Stromal cell of bone marrow (primary cell): ENCODE measurements around the gene SMC1B.
A peak's percentile ranks its signal among the peaks of the same experiment; 100 is the strongest.
"Not testable (repeated sequence)": the region's sequence is repeated elsewhere in the genome, so short reads cannot be mapped to it uniquely, and the experiment has no call there.

Experiments
- DNase-seq: peaks from one replicate; pipeline ENCODE4 v3.0.0-alpha.2; 2012; ENCODE audit warnings: low read depth

SMC1B gene

DNA sequence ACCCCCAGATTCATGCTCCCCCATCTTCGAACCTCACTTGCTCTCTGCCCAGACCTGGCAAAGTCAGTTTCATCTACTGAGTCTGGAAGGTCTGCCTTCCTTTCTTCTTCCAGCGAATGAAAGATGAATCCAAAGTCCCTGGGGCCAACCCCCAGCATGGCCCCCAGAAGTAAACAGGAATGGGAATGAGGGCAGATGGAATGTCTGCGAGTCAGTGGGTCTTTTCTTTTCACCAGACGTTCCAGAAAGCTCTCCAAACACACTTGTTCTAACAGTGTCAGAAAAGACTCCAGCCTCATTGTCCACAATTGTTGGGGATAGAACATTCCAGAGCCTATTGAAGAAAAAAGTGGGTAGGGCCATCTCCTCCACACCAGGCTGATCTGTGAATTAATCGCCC, 28.7 kb upstream of the SMC1B start:
- DNase-seq: no peak

DNA sequence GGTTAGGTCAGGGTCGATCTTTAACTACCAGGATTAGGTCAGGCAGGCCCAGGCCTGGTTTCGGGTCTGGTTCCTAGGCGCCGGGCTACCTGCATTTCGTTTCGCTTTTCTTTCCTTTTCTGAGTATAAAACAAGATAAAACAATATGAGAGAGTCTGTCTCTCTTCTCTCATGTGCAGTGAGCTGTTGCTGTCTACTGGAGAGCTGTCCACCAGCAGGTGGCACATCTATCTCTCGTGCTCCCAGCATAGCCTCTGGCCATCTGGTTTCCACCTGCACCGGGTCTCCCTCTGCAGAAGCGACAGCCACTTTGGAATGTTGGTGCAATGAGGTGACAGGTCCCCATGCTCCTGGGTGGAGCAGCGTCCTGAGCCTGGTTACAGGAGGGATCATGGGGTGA, 27.7 kb upstream of the SMC1B start:
- DNase-seq: peak; percentile 49

DNA sequence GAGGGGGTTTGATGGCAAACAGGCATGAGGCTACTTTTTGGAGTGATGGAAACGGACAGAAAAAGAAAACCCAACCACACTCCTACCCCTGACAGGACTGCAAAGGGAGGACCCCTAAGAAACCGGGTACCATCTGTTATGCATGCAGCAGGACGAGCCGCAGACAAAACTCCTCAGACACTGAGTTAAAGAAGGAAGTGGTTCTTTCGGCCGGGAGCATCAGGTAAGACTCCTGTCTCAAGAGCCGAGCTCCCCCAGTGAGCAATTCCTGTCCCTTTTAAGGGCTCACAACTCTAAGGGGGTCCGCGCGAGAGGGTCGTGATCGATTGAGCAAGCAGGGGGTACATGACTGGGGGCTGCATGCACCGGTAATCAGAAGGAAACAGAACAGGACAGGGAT, 27.3 kb upstream of the SMC1B start:
- DNase-seq: not testable (repeated sequence)

DNA sequence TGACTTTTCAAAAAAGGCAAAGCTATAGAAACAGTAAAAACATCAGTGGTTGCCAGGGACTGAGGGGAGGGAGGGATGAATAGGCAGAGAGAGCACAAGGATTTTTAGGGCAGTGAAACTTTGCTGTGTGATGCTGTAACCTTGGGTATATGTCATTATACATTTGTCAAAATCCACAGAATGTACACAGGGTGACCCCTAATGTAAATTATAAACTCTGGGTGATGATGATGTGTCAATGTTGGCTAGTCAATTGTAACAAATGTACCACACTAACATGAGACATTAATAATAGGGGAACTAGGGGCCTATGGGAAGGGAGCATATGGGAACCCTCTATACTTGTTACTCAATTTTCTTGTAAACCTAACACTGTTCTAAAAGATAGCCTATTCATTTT, 24.9 kb upstream of the SMC1B start:
- no peak for DNase-seq

DNA sequence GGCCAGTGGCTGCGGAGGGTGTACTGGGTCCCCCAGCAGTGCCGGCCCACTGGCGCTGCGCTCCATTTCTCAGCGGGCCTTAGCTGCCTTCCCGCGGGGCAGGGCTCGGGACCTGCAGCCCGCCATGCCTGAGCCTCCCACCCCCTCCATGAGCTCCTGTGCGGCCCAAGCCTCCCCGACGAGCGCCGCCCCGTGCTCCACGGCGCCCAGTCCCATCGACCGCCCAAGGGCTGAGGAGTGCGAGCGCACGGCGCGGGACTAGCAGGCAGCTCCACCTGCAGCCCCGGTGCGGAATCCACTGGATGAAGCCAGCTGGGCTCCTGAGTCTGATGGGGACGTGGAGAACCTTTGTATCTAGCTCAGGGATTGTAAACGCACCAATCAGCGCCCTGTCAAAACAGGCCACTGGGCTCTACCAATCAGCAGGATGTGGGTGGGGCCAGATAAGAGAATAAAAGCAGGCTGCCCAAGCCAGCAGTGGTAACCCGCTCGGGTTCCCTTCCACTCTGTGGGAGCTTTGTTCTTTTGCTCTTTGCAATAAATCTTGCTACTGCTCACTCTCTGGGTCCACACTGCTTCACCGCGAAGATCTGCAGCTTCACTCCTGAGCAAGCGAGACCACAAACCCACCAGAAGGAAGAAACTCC, 23.6 kb upstream of the SMC1B start:
- not testable (repeated sequence) for DNase-seq

DNA sequence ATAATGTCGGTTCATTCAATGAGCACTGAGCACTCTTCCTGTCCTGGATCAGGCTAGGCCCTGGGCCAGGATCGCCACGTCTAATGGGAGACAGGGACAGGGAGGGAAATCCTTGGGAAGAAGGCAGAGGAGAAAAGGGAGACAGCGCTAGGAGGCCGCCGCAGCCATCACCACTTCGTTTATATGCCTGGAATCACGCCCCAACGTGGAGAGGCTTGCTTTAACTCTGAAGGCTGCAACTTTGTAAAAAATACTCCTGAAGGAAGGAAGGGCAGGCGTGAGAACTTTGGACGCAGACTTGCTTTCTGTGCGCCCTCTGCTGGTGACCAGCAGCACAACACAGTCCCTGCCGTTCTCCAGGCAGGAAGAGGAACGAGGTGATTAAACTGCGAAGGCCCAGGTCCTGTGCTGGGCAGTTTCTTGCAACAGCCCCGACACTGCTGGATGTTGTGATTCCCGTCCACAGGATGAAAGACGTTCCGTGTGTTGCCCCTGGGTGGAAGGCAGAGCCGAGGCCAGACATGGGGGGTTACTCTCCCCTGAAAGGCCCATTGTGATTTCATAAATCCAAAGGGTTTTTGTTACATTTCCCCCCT, 22.2 kb upstream of the SMC1B start:
- DNase-seq: peak; percentile 80

DNA sequence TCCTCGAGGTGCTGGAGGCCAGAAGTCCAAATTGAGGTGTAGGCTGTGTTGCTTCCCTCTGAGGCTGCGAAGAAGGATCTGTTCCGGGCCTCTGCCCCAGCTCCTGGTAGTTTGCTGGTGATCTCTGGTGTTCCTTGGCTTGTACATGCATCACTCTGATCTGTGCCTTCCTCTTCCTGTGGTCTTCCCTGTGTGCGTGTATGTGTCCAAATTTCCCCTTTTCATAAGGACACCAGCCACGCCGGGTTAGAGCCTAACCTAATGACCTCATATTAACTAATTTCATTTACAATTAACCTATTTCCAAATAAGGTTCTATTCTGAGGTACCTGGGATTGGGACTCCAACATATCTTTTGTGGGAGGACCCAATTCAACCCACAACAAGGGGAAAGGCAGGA, 21.6 kb upstream of the SMC1B start:
- DNase-seq: no peak

DNA sequence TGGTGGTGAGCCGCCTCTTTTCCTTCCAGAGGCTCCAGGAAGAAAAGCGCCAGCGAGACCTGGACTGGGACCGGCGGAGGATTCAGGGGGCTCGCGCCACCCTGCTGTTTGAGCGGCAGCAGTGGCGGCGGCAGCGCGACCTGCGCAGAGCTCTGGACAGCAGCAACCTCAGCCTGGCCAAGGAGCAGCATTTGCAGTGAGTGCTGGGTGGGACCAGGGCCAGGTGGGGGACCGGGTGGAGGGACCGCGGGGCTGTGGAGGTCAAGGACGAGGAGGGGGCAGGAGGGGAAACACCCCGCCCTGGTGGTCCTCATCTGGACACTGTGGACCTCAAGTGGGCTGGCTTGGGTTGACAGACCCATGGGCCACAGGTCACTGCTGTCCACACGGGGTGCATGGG, 17.5 kb upstream of the SMC1B start:
- no peak for DNase-seq

DNA sequence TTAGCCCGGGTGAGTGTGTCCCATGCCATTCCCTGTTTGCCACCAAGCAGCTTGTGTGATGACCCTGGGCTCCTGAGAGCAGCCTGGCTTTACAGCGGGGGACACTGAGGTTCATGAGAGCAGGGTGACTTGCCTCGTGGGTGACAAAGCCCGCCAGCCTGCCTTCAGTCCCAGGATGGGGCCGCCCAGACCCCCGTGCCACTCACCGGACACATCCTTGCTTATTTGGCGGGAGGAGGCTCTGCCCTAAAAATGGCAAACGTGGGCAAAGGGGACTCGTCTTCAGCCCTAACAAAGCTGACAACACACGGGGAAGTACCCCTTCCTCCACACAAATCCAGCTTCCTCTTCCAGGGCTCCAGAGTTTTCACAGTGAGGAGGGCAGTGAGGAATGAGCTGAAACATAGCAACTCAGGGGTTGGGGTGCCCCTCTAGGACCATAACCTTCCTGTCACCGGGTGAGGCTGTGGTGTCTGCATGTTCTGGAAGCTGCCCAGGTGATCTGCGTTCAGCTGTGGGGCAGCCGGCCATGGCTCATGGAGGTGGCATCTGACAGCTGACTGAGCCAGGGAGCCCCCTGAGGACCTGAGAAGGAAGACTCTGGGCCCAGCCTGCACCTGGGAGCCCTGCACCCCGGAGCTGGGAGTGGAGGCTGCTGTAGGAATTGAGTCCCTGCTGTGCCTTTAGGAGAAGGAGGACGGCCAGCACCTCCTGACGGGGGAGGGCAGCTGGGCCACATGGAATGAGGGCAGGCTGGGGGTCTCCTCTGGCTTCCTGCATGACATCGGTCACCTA, 16.8 kb upstream of the SMC1B start:
- DNase-seq: no peak

DNA sequence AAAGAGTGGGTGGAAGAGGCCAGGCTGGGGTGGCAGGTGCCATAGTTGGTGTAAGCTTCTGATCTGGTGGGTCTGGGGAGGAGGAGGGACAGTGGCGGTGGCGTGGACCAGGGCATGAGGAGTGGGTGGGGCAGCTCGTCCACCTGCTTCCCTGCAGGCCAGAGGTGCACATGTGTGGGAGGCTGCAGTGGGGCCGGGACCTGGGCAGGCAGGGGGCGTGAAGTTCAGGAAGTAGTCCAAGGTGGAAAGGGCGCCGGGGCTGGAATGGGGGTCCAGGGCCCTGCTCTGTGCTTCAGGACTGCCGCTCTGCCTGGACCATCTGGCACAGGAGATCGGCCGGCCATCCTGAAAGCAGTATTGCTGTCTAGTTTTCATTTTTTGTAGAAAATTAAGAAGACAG, 16.0 kb upstream of the SMC1B start:
- DNase-seq: no peak

DNA sequence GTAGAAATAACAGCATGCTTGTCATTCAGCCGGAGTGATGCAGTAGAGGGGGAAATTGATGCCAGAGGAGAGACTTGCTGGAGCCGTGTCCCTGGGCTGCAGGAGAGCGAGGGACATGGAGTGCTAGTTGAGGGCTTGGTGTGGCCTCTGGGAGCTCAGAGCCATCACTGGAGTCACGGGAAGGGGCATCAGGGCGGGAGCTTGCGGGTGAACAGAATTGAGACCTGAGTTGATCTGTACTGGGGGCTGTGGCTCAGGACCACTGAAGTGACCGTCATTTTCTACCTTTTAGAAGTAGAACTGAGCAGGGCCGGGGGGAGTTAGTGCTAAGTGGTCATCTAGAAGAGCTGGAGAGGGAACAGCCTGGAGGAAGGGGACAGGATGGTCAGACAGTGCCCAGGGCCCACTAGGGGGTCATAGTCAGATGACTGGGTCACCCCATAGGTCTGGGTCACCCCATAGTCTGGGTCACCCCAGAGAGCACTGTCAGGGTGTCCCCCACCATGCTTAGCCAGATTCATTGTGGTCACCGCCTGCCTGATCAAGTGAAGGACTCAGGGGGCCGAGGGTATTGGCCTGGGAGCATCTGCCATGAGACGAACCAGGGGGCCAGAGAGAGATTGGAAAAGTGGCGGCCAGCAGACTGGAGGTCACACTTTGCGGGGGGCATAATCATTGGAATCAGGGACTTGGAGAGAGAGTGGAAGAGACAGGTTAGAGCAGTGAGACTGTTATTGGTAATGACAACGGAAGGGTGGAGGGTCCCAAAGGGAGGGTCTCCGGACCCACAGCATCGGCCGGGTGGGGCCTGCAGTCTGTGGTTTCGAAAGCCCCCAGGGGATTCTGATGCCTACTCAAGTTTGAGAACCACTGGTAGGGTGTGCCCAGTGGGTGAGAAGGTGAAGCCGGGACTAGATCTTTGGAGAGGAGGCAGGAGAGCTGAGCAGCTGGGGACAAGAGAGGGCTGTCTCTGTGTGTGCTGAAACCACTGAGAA, 15.3 kb upstream of the SMC1B start:
- DNase-seq: no peak

DNA sequence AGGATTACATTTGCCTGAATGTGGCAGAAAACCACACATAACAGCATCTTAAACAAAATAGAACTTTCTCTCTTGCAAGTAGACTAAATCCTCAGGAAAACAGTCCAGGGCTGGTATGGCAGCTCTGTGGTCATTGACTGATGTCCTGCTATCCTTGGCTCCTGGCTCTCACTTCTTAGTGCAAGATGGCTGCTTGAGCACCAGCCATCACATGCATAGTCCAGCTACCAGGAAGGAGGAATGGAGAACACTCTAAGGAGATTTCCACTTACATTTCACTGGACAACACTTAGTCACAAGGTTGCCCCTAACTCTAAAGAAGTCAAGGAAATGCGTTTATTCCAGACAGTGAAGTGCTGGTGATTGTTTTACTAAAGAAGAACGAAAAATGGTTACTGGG, 13.7 kb upstream of the SMC1B start:
- DNase-seq: no peak

DNA sequence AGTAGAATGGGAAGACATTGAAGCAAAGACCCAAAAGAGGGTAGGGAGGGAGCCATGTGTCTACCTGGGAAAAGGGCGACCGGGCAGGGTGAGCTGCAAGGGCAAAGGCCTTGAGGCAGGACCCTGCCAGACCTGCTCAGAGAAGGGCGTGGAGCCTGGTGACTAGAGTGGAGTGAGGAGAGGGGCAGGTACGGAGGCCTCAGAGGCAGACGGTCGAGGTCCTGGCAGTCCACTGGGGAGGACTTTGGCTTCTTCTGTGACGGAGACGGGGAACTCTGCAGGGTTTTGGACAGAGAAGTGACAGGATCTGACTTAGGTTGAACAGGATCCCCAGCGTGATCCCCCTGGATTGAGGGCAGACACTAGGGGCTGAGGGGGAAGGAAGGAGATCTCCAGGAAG, 13.0 kb upstream of the SMC1B start:
- no peak for DNase-seq

DNA sequence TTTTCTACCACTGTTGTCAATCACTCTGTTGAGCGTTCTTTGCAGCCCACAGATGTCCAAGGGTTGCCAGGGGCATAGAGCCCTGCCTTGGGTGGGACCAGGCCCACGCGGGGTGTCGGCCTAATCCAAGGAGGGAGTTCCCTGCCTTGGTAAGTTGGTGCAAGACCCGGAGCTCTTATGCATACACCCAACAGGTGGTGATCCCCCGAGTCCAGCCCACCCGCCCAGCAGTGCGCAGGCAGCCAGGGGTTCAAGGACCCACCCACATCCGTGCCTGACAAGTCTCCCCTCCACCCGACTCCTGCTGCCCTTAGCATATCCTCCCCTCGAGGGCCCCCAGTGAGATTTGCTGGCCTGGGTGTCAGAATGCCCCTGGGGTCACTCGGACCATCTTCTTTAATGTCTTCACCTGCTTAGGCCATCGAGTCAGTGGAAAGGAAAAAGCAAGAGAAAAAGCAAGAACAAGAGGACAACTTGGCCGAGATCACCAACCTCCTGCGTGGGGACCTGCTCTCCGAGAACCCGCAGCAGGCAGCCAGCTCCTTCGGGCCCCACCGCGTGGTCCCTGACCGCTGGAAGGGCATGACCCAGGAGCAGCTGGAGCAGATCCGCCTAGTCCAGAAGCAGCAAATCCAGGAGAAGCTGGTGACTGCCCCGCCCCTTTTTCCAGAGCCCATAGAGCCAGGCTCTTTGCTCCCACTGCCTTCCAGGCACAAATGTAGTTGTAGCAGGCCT, 12.3 kb upstream of the SMC1B start:
- no peak for DNase-seq

DNA sequence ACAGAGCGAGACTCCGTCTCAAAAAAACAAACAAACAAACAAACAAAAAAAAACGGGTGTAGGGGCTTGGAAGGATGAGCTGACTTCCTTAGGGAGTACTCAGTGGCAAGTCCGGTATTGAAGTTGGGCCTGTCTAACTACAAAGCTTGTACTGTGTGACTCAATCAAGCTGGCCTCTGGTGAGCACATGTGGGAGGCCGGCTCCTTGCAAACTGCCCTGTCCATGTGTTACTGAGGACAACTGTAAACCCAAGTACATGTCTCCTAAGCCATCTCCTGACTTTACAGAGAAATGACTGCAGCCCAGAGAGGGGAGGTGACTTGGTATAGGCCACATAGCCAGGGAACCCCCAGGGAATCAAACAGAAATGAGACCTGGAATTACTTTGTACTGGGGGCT, 11.7 kb upstream of the SMC1B start:
- DNase-seq: no peak

DNA sequence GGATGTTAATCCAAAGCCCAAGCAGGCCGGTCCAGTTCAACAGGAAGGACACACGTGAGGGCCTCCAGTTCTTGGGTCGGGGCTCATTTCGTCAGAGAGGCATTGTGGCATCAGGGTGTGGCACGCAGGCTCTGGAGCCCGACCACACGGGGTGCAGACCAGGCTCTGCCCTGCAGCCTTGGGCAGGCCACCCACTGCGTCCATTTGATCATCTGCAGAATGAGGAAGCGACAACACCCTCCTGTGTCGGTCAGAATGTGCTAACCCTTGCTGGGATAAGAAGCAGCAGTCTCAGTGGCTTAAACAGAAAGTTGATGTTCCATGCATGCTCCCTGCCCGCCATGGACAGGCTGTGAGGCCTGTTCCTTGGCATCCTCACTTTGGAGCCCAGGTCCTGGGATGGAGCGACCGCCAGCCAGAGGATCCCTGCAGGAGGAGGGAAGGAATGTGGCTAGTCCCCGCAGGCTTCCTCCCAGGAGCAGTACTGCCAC, 10.9 kb upstream of the SMC1B start:
- DNase-seq: no peak

DNA sequence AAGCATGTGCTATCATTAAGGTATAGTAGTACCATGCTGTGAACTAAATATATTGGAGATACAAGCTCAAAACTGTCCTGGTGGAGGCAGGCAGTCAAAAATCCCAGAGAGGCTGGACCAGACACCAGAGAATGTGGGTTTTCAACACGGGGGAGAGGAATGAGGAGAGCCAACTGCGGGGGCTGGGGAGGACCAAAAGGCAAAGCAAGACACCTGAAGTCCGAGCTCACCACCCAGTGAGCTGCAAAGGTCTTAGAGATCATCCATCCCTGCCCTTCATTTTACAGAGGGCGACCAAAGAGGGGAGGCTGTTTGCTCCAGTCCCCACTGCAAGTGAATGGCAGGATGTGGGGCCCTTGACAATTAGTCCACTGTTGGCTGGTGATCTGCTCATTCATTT, 10.1 kb upstream of the SMC1B start:
- no peak for DNase-seq

DNA sequence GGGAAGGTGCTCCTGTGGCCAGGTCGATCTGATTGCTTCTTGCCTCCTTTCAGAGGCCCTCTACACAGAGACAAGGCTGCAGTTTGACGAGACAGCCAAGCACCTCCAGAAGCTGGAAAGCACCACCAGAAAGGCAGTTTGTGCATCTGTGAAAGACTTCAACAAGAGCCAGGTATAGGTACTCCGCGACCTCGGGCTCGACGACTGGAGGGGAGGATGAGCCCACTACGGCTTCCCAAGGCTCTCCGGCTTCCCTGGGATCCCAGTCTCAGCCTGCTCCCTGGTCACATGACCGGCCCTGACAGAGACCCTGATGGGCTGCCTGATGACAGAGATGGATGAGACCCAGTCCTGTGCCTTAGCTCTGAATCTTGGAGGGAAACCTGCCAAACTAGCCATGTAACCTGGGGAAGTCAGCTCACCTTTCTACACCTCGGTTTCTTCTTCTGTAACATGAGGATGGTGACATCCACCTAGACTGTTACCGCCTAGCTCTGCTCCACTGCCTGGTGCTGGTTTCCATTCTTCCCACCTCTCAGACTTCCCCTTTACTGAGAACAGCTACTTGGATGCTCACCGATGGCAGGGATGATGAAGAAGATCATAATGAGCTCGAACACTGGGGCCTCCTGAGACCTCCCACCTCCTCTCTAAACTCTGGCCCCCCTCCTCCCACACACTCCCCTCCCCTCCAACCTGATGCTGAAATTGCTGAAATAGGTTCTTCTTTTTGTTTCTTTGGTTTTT, 9.0 kb upstream of the SMC1B start:
- no peak for DNase-seq

DNA sequence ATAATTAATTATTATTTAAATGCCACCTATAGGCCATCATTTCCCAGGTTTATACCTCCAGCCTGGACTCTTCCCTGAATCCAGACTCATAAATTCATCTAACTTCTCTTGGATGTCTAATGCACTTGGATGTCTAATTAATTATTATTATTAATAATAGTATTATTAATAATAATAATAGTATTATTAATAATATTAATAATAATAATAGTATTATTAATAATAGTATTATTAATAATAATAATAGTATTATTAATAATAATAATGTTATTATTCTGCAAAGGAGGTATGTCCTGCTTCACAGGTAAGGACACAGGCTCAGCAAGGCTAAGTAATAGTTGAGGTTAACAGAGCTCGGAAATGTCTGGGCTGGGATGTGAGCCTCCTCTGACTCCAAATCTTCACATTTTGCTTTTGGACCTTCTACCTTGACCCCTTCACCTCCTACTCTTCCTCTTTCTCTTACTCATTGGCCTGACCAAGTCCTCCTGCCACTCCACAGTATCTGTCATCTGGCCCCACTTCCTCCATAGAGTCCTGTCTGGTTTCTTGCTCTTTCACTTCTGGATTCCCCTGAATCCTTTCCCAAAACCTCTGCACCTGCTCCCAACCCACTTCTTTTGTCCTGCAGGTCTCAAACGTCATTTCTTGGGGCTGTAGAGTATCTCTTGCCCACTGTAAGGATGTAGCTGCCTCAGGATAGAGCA, 8.1 kb upstream of the SMC1B start:
- no peak for DNase-seq

DNA sequence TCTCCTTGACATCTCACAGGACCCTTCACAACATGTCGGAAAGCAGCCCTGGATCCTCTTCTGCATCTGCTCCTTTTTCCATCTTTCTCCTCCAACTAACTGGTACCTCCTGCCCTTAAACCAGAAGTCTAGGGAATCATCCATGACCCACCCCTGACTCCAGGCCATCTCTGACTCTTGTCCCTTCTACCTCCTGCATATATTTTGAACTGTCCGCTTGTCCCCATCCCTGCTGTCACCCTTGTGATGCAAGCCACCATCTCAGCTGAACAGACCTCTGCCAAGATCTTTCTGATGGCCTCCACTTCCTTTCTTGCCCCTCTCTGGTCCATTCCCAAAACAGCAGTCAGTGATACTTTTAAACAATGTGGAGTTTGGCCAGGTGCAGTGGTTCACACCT, 7.1 kb upstream of the SMC1B start:
- DNase-seq: no peak
